ENCODE results near the gene CACNA1H. TPM values are rescaled to one million over a fixed set of nuclear protein-coding genes. Genes with fewer than 3 reads are reported as not detected.
A peak's percentile ranks its signal among the peaks of the same experiment; 100 is the strongest.

The CACNA1H gene
- total and polyA plus RNA-seq, 2 of the 4 experiments (the other 2 are of a cell fraction) = 1.6 to 5.8 TPM

- peaks cover 13% of the 10 kb centered on the region; the same call in 1 of the 2 replicates for H3K27me3 ChIP-seq (ENCODE audit: control insufficient read depth, insufficient read depth, low read length)
- no peak overlapping the region for H4K91ac ChIP-seq (ENCODE audit: insufficient read depth, low read depth, low read length)
- CTCF ChIA-PET = no interaction called here
- POLR2A ChIA-PET (ENCODE audit: unreplicated experiment) = no interaction called here
- no peak overlapping the region for H2BK5ac ChIP-seq (ENCODE audit: low read depth, low read length, poor library complexity, severe bottlenecking)
- no TSS peak for BruUV-seq (replicated peaks)
- dilution Hi-C loops (cut with HindIII; ENCODE audit: low sequenced_read_pairs, unreplicated experiment) (no loop called here), in situ Hi-C loops (cut with MboI; ENCODE audit: low sequenced_read_pairs) (no loop called here), intact Hi-C loops (cut with micrococcal nuclease) (no loop called here)
- no peak overlapping the region for H3K4me2 ChIP-seq (ENCODE audit: low read depth, low read length)
- no peak overlapping the region for H4K5ac ChIP-seq (ENCODE audit: low read depth, low read length)
- no peak overlapping the region for H3K9ac ChIP-seq (ENCODE audit: low read depth, low read length)
- H3K4me3 ChIP-seq (ENCODE audit: insufficient read depth, low read depth, low read length) = no peak overlapping the region
- no peak overlapping the region for H4K8ac ChIP-seq (ENCODE audit: low read depth in 2 of 2, low read length in 2 of 2)
- H2AFZ ChIP-seq (replicated peaks; ENCODE audit: low read length, poor library complexity) = no peak overlapping the region
- H3K4ac ChIP-seq (ENCODE audit: low read depth, low read length) = no peak overlapping the region
- H2AK5ac ChIP-seq (ENCODE audit: low read depth, low read length) = no peak overlapping the region
- H2BK120ac ChIP-seq (ENCODE audit: low read depth, low read length) = no peak overlapping the region
- H2BK20ac ChIP-seq (ENCODE audit: low read depth, low read length) = no peak overlapping the region
- H4K20me1 ChIP-seq (ENCODE audit: insufficient read depth, low read length) = peaks cover 8% of the 10 kb centered on the region
- ATAC-seq (ENCODE audit: low read depth) (no peak), DNase-seq (no peak)
- no peak overlapping the region for H3K56ac ChIP-seq (ENCODE audit: extremely low read depth, insufficient read depth, low read length)
- no peaks in the 10 kb centered on the region for H3K79me1 ChIP-seq (ENCODE audit: low read depth in 1 of 2, low read length in 2 of 2)
- H3K4me1 ChIP-seq (ENCODE audit: control insufficient read depth, insufficient read depth, low read length) = peaks cover 17% of the 10 kb centered on the region; the same call in 1 of the 2 replicates
- H2AK9ac ChIP-seq (replicated peaks; ENCODE audit: low read depth, low read length, poor library complexity) = peak overlapping the region; percentile 78
- no peak overlapping the region for H3K27ac ChIP-seq (ENCODE audit: insufficient read depth, low read length)
- H3K9me1 ChIP-seq (ENCODE audit: insufficient read depth, low read length) = no peaks in the 10 kb centered on the region
- H3K36me3 ChIP-seq (ENCODE audit: control insufficient read depth, insufficient read depth, low read length) = no peaks in the 10 kb centered on the region
- H3K23ac ChIP-seq (ENCODE audit: low read depth, low read length) = no peak overlapping the region
- TF ChIP-seq POLR2A (IDR thresholded peaks at IDR 0.05; ENCODE audit: low read depth, low read length) (no peak), NFE2L2 (IDR thresholded peaks at IDR 0.05; ENCODE audit: low read depth, low read length) (no peak), CHD1 (IDR thresholded peaks at IDR 0.05; ENCODE audit: low read depth, low read length) (no peak), SMC3 (IDR thresholded peaks at IDR 0.05; ENCODE audit: low read depth, low read length) (no peak), MXI1 (IDR thresholded peaks at IDR 0.05; ENCODE audit: borderline replicate concordance, low read depth, low read length) (no peak), USF2 (IDR thresholded peaks at IDR 0.05; ENCODE audit: low read depth, low read length) (no peak), RCOR1 (IDR thresholded peaks at IDR 0.05; ENCODE audit: insufficient replicate concordance, low read length) (no peak)
- H3K18ac ChIP-seq (ENCODE audit: low read depth, low read length) = no peak overlapping the region
- WGBS, 2 experiments (ENCODE audit: extremely low coverage in 2 of 2, insufficient read length in 1 of 2) = 97% methylated on average over 12 of the region's 40 CpGs; no CpG with 5 or more reads in 1 of the 2 experiments
- H3K14ac ChIP-seq (replicated peaks; ENCODE audit: low read depth, low read length) = no peak overlapping the region
- H3K9me3 ChIP-seq (ENCODE audit: control insufficient read depth, insufficient read depth, low read length) = no peaks in the 10 kb centered on the region
- H2BK15ac ChIP-seq (ENCODE audit: low read depth, low read length) = no peak overlapping the region
Observed at GRCh38 chr16:1157639-1158455, 4.9 kb downstream of the CACNA1H start.
